ENCODE data around the gene SLC35A5.
"Not testable (repeated sequence)": the region's sequence is repeated elsewhere in the genome, so short reads cannot be mapped to it uniquely, and the experiment has no call there.

SLC35A5 gene

GRCh38 chr3:112561734-112562529 is at the start of gene SLC35A5, which contains the start of gene ATG3:
SLC35A5 (plus strand) TSS chr3:112562045; CDS start chr3:112563404, 1,359 bp downstream.
ATG3 (minus strand) TSS chr3:112561962; CDS start chr3:112561528, 434 bp downstream.
- peak; percentile 95 for DNase-seq (ENCODE audit: low spot score)

GRCh38 chr3:112512320-112512719 is 49.5 kb upstream of the SLC35A5 start:
- no peak for DNase-seq (ENCODE audit: low spot score)

DNA sequence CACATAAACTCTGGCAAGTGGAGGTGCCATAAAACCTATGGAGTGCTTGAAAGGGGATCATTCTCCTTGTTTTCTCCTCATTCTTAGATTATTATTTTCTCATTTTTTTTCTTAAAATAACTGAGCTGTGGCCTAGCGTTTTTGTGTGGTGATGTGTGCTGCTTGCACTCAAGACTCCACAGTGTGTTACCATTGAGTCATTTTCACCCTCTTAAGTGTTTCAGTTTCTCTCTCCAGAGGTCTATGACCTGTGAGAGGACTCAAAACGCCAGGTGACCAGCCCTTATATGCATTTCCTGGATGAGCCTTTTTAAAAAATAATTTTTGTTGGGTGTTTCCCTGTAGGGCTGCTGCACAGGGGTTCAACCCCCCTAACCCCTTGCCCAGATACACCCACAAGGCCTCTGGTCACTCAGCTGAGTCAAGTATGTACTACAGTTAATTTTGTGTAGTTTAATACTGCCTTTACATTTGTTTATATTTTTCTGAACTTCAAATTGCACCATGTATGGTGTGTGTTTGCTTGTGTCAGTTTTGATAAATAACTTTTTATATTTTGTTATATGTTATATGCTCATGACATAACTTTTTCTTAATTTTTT is 47.2 kb upstream of the SLC35A5 start:
- DNase-seq (ENCODE audit: low spot score), result no peak

DNA sequence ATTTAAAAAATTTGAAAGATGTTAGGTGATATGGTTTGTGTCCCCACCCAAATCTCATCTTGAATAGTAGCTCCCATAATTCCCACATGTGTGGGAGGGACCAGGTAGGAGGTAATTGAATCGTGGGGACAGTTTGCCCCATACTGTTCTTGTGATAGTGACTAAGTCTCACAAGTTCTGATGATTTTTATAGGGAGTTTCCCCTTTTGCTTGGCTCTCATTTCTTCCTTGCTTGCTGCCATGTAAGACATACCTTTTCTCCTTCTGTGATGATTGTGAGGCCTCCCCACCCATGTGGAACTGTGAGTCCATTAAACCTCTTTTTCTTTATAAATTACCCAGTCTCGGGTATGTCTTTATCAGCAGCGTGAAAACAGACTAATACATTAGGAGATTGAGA is 42.9 kb upstream of the SLC35A5 start:
- not testable (repeated sequence) for DNase-seq (ENCODE audit: low spot score)

DNA sequence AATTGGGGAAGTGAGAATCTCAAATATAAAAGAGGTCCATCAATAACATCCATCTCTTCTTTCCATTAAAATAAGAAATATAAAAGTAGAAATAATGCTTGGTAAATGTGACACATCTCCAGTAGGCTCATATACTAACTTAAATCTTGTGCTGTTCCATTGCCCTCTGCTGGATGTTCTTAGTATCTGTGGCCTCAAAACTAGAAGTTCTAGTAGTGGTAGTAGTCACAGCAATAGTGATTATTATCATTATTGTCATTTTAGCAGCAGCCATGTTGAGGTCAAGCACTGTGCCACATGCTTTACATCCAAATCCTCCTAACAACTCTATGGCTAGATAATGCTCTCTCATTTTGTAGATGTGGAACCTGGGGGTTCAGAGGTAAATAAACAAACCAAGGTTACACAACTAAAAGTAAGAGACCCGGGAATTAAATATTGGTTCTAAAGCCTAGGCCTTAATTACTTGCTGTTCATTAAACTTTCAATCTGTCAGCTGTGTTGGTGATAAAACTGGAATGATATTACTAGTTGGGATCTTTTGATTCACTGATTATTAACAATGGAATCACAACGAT is 42.3 kb upstream of the SLC35A5 start:
- peak; percentile 21 for DNase-seq (ENCODE audit: low spot score)

DNA sequence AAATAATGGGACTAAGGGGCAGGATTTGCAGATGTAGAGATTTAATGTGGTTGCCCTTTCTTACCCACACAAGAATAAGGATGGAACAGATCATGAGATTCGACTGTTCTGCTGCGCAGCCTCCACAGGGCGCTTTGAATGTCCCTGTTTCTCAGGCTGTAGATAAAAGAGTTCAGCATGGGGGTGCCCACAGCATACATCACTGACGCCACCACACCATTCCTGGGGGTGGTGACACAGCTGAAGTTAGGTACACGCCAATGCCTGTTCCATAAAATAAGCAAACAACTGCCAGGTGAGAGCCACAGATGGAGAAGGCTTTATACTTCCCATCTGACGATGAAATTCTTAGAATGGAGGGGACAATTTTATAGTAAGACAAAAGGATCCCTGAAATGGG is 37.7 kb upstream of the SLC35A5 start:
- not testable (repeated sequence) for DNase-seq (ENCODE audit: low spot score)

GRCh38 chr3:112530573-112530972 is 31.3 kb upstream of the SLC35A5 start:
- no peak for DNase-seq (ENCODE audit: low spot score)

DNA sequence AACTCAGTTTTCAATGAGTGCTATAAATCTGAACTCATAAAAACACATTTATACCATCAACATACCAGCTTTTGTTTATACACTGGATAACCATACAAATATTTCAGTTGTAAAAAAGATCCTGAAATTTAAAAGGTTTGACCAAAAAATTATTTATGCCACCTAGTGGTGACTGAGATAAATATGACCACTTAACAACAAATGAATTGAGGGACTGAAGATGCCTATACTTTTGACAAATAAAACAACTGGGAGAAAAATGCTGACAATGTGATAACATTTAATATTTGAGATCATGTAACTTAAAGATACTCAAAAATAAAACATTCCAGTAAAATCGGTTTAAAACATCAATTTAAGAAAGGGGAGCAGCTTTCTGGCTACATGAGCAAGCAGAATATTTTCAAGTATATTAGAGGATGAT is 30.5 kb upstream of the SLC35A5 start:
- DNase-seq (ENCODE audit: low spot score), result no peak

GRCh38 chr3:112539825-112540650 is 21.8 kb upstream of the SLC35A5 start:
- no peak for DNase-seq (ENCODE audit: low spot score)

- DNase-seq (ENCODE audit: low spot score), result no peak
Observed at GRCh38 chr3:112546216-112546759, 15.6 kb upstream of the SLC35A5 start.

- peak; percentile 42 for DNase-seq (ENCODE audit: low spot score)
Observed at GRCh38 chr3:112550859-112551258, 11.0 kb upstream of the SLC35A5 start.

- no peak for DNase-seq (ENCODE audit: low spot score)
Observed at GRCh38 chr3:112555535-112556170, 6.2 kb upstream of the SLC35A5 start.

GRCh38 chr3:112557976-112558375 is 3.9 kb upstream of the SLC35A5 start:
- no peak for DNase-seq (ENCODE audit: low spot score)

- DNase-seq (ENCODE audit: low spot score), result no peak
Observed at GRCh38 chr3:112560307-112560706, 1.5 kb upstream of the SLC35A5 start.

- peak; percentile 64 for DNase-seq (ENCODE audit: low spot score)
Observed at GRCh38 chr3:112560721-112561483, 943 bp upstream of the SLC35A5 start.

- DNase-seq (ENCODE audit: low spot score), result peak; percentile 56
Observed at GRCh38 chr3:112561484-112561733, 436 bp upstream of the SLC35A5 start.

DNA sequence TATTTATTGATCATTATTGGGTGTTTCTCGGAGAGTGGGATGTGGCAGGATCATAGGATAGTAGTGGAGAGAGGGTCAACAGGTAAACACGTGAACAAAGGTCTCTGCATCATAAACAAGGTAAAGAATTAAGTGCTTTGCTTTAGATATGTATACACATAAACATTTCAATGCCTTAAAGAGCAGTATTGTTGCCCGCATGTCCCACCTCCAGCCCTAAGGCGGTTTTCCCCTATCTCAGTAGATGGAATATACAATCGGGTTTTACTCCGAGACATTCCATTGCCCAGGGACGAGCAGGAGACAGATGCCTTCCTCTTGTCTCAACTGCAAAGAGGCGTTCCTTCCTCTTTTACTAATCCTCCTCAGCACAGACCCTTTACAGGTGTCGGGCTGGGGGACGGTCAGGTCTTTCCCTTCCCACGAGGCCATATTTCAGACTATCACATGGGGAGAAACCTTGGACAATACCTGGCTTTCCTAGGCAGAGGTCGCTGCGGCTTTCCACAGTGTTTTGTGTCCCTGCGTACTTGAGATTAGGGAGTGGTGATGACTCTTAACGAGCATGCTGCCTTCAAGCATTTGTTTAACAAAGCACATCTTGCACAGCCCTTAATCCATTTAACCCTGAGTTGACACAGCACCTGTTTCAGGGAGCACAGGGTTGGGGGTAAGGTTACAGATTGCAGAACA is 2.5 kb downstream of the SLC35A5 start:
- not testable (repeated sequence) for DNase-seq (ENCODE audit: low spot score)

GRCh38 chr3:112564940-112565305 is 3.1 kb downstream of the SLC35A5 start:
- DNase-seq (ENCODE audit: low spot score), result no peak

- no peak for DNase-seq (ENCODE audit: low spot score)
Observed at GRCh38 chr3:112568642-112569041, 6.8 kb downstream of the SLC35A5 start.

DNA sequence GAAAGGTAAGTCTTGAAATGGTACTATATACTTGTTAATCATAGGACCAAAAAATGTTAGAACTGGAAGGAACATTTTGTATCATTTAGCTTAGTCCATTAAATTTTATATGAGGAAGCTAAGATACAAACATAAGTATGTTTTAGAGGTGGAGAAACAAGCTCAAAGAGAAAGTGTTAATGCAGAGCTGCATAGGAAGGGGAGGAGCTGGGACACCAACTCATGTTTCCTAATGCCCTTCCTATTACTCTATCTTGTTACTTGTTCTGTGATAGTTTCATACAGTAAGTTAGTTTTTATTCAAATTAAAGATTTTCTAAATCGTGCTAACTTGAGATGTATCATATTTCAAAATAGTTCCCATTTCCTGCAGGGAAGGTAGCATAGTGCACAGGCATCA is 7.4 kb downstream of the SLC35A5 start:
- no peak for DNase-seq (ENCODE audit: low spot score)
